Activated T-helper 17 cell treated with anti-CD3 and anti-CD28 coated beads, Interleukin-2, amount 50 U/mL, for 72 hours (primary cell): ENCODE measurements around the gene ASTN1. TPM values are rescaled to one million over a fixed set of nuclear protein-coding genes. Genes with fewer than 3 reads are reported as not detected.

Experiments
- ATAC-seq: fragments of 150-1000 bp; cut with Tn5 transposase; replicated peaks from 2 replicates; pipeline ENCODE4 v1.10.0; 2021; ENCODE audit warnings: mild to moderate bottlenecking, moderate library complexity
- H3K27ac Mint-ChIP-seq: one replicate; pipeline ENCODE4 v1.8.0; 2022; ENCODE audit warnings: mixed read lengths
- H3K27me3 Mint-ChIP-seq: one replicate; pipeline ENCODE4 v1.8.0; 2022; ENCODE audit warnings: mixed read lengths
- H3K36me3 Mint-ChIP-seq: one replicate; pipeline ENCODE4 v1.8.0; 2022; ENCODE audit warnings: low read depth, mild to moderate bottlenecking, mixed read lengths
- H3K4me1 Mint-ChIP-seq: one replicate; pipeline ENCODE4 v1.8.0; 2022; ENCODE audit warnings: mixed read lengths
- H3K4me3 Mint-ChIP-seq: one replicate; pipeline ENCODE4 v1.8.0; 2022; ENCODE audit warnings: mild to moderate bottlenecking, mixed read lengths
- H3K9me3 Mint-ChIP-seq: one replicate; pipeline ENCODE4 v1.8.0; 2022; ENCODE audit warnings: mixed read lengths
- total RNA-seq, 2 donors: library from RNA; stranded (reverse); gene quantifications; one replicate each; pipeline ENCODE4 v1.2.3, GENCODE V29; 2022

The ASTN1 gene
- total RNA-seq, 2 donors from 2014 or later: not detected

DNA sequence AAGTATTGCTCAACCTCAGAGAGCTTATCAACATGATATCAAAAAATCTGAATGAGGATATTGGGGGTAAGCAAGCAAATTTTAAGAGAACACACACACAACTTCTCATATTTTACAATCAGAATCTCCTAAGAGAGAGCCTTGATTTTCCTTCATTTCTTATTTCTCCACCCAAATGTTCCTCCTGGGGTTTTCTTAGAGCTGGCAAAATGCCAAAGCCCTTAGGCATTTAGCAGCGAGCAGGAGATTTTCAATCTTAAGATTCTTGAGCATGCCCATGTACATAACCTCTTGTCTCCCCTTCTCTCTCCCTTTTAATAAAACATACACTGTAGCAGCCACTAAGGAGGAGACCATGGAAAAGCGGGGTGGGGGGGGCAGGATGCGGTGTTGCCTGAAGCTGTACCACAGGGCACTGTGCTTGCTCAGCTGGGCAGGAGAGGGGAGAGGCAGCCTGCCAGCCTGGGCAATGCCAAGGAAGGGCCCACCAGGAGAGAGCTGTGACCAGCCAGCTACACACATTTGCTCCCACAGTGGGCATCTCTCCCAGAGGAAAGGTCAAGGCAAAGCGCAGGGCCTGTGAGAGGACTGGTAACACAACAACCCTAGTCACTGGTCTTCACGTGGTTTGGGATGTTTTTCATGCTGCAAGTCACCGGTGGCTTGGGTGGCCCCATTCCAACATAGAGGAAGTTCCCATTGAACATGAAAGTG lies 10.6 kb upstream of the ASTN1 start:
- Mint-ChIP-seq H3K27ac (no peak overlapping the region), H3K27me3 (peaks cover 16% of the 10 kb centered on the region), H3K9me3 (peaks cover 8% of the 10 kb centered on the region), H3K4me3 (no peak overlapping the region), H3K4me1 (no peaks in the 10 kb centered on the region), H3K36me3 (no peaks in the 10 kb centered on the region)
- ATAC-seq: no peak

DNA sequence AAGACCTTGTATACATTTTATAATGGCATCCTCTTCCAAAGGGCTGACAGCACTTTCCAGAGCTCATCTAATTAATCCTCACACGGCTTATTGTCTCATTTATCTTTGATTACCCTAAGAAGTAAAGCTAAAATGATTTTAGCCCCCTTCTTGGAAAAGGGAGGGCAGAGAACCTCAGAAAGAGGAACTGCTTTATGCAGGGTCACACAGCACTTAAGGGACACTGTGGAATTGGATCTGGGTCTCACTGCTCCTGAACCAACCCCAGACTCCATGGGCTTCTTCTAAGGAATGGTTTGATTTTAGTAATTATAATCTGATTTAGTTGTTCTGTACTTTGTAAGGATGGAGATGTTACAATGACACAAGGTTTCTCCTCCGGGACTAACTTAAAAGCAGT lies 9.5 kb upstream of the ASTN1 start:
- Mint-ChIP-seq H3K4me1 (no peaks in the 10 kb centered on the region), H3K36me3 (no peaks in the 10 kb centered on the region), H3K27me3 (peaks cover 11% of the 10 kb centered on the region), H3K4me3 (no peak overlapping the region), H3K9me3 (peaks cover 8% of the 10 kb centered on the region), H3K27ac (no peak overlapping the region)
- ATAC-seq: no peak

DNA sequence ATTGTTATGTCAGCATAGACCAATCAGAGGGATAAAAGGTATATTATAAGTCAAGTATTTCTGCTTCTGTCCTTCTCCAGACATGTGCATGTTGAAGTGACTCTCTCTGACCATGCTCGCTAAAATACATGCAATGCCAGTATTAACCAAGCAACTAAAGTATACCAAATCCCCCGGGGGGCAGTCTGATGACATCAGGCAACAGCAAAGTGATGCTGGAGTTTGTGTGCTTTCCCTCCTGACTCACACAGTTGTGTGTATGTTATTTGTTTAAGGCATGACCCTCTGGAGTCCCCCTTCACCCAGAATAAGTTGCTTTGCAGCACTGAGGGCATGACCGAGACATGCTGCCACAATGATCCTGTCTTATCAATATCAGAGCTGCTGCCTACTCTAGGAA lies 8.4 kb upstream of the ASTN1 start:
- Mint-ChIP-seq H3K4me1 (no peaks in the 10 kb centered on the region), H3K4me3 (no peak overlapping the region), H3K9me3 (peaks cover 3% of the 10 kb centered on the region), H3K27ac (no peak overlapping the region), H3K27me3 (peaks cover 11% of the 10 kb centered on the region), H3K36me3 (no peaks in the 10 kb centered on the region)
- no peak for ATAC-seq

DNA sequence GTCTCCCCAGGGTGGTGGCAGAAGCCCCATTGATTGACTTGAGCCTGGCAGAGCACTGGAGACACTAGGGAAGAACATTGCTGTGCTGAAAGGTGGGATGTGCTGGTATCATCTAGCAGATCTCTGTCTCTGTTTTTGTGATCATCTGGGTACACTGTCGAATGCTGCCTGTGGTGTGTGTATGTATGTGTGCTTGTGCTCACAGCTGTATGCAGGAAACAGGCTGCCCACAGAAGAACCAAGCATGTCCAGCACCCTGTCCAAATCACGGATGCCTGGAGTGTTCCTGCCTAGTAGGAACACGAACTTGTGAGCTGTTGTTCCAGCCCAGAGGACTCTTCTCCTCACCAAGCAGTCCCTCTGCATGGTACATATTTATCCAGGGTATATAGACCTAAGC lies 7.8 kb upstream of the ASTN1 start:
- peaks cover 11% of the 10 kb centered on the region for H3K27me3 Mint-ChIP-seq
- H3K4me3 Mint-ChIP-seq: no peak overlapping the region
- H3K4me1 Mint-ChIP-seq: no peaks in the 10 kb centered on the region
- ATAC-seq: no peak
- H3K9me3 Mint-ChIP-seq: peaks cover 3% of the 10 kb centered on the region
- H3K27ac Mint-ChIP-seq: no peak overlapping the region
- no peaks in the 10 kb centered on the region for H3K36me3 Mint-ChIP-seq

DNA sequence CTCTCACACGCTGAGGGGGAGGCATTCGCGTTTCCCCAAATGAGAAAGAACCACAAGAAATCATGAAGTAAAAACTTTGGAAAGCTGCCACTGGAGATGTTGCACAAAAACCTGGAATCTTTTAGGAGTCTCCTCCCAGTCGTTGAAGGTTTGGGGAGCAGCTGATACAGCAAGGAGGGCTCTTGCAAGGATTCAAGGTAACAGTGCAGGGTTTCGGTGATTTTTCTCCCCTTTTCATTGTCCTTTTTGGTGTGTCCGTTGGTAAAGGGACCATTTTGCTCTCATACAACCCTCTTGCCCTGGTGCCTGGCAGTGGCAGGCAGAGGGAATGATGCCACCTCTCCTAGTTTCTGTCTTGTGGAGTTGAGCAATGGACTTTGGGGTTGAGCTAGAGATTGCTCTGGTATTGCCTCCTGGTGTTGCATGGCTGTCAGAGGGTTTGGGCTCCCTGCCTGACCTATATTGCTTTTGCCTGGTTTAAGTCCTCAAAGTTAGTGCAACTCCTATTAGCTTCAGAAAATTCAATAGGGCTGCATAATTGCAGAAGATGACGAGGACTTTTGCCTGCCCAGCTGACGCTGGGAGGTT lies 7.1 kb upstream of the ASTN1 start:
- no peaks in the 10 kb centered on the region for H3K4me1 Mint-ChIP-seq
- H3K4me3 Mint-ChIP-seq: no peak overlapping the region
- H3K36me3 Mint-ChIP-seq: no peaks in the 10 kb centered on the region
- H3K27me3 Mint-ChIP-seq: peaks cover 11% of the 10 kb centered on the region
- H3K27ac Mint-ChIP-seq: no peak overlapping the region
- peaks cover 3% of the 10 kb centered on the region for H3K9me3 Mint-ChIP-seq
- no peak for ATAC-seq

DNA sequence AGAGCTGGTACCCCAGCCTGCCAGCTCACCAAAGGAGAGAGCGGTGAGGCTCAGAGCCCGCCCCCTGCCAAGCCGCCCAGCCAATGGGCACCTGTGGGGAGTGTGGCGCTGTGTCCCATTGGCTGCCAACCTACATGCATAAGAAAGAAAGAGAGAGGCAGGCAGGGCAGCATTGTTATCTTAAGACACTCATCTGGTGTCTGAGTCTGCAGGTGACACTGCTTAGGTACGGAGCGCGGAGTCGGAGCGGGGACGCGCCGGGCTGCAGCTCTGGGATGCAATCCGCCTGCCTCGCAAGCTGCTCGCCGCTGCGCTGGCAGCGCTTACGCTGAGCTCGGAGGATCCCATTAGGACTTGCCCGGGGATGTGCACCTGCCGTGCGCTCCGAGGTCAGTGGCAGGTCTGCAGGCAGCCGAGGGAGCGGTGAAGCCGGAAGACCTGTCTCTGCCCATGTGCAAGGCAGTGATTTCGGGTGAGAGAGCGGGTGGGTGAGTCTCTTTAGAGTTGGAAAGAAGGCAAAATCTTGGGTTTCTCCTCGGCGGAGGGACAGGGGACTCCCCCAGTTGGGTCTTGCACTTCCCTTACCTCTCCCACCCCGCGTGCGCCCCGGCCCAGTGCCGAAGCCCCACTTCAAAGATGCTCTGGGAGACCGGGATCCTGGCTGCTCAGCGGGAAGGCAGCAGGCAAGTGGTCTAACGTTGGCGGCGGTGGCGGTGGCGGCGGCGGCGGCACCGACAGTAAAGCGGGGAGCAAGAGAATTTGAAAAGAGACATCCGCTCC lies 6.4 kb upstream of the ASTN1 start, which contains the start of gene BRINP2:
BRINP2 (plus strand) TSS at position 203 of the 780 bp plus-strand sequence. CDS start 58,919 bp downstream, outside the sequence.
- peaks cover 2% of the 10 kb centered on the region for H3K9me3 Mint-ChIP-seq
- no peaks in the 10 kb centered on the region for H3K4me1 Mint-ChIP-seq
- no peak for ATAC-seq
- no peaks in the 10 kb centered on the region for H3K36me3 Mint-ChIP-seq
- H3K4me3 Mint-ChIP-seq: no peak within 1 kb of the TSS
- H3K27me3 Mint-ChIP-seq: peaks cover 10% of the 10 kb centered on the region
- no peak within 1 kb of the TSS for H3K27ac Mint-ChIP-seq

DNA sequence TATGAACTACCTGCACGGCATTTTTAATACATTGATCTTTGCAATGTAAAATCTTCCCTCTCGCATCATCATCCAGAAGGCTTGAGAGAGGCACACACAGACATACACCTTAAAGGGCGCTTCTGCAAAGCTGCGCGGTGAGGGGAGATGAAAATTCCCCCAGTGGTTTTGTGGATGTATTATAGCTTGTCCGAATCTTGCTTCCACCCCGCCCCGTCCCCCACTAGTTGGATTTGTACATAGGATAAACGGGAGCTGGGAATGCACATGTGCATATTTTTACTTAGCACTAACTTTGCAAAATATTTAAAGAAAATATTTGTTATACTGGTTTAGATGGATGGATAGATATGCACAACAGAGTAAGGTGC lies 542 bp upstream of the ASTN1 start:
- Mint-ChIP-seq H3K27me3 (peaks cover 16% of the 10 kb centered on the region), H3K36me3 (no peaks in the 10 kb centered on the region), H3K9me3 (peaks cover 7% of the 10 kb centered on the region), H3K27ac (no peak overlapping the region), H3K4me1 (no peaks in the 10 kb centered on the region), H3K4me3 (no peak overlapping the region)
- no peak for ATAC-seq

DNA sequence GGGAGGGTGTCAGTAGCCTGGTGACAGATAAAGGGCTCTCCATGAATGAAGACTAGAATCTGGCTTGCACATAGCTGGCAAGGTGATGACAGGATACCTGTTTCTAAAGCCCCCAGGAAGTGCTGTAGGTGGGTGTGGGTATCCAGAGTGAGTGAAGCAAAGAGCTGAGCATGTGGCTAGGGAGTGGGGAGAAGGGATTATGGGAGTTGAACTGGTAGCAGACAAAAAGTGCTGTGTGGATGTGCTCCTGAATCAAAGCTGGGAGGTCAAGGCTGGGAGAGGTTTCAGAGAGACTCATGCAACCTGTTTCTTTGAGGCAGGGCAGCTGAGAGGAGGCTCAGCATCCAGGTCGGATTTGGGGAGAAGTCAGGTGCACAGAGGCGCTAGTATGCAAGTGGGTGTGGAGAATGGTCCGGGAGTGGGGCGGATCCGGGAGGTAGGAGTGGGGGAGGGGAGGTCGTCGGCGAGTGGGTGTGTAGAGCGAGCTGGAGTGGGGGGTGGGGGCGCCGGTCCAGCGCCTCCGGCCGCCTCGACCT lies 600 bp downstream of the ASTN1 start:
- H3K9me3 Mint-ChIP-seq: peaks cover 7% of the 10 kb centered on the region
- H3K4me3 Mint-ChIP-seq: no peak overlapping the region
- H3K4me1 Mint-ChIP-seq: no peaks in the 10 kb centered on the region
- no peak for ATAC-seq
- no peak overlapping the region for H3K27ac Mint-ChIP-seq
- H3K36me3 Mint-ChIP-seq: no peaks in the 10 kb centered on the region
- peaks cover 16% of the 10 kb centered on the region for H3K27me3 Mint-ChIP-seq

DNA sequence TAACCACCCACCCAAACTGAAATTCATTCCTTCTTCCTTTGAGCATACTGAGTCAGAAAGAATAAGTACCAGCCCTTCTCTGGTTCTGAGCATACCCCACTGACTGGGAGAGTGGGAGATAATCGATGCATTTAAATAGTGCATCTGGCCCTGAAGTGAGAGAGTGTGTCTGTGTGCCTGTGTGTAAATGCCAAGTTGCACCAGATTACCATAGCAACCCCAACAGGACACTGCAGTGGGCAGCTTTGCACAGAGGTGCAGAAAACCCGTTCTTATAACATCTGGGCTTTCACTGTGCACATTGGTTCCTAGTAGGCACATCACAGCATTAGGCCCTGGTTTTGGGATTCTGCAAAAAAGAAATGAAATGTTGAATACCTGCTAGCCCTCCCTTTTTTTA lies 2.3 kb downstream of the ASTN1 start:
- Mint-ChIP-seq H3K4me1 (no peaks in the 10 kb centered on the region), H3K36me3 (no peaks in the 10 kb centered on the region), H3K27ac (no peak overlapping the region), H3K9me3 (peaks cover 7% of the 10 kb centered on the region), H3K27me3 (peaks cover 16% of the 10 kb centered on the region), H3K4me3 (no peak overlapping the region)
- ATAC-seq: no peak

DNA sequence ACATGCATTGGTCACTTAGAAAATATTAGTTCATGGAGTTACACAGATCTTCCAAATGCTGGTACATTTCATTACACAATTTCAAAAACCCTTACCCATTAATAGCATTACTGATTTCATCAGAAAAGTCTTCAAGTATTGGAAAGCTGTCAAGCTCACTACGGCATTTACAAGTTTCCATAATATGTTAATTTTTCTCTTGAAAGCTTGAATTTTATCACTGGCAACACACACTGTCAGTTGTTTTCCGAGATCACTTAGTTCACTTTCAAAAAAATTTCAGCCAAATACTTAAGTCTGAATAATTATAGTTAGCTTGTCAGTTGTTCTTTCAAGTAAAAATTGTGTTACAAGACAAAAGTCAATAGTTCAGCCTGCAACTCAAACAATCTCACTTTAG lies 18.0 kb downstream of the ASTN1 start:
- Mint-ChIP-seq H3K27me3 (no peaks in the 10 kb centered on the region), H3K9me3 (peaks cover 6% of the 10 kb centered on the region), H3K27ac (no peak overlapping the region), H3K4me3 (no peak overlapping the region), H3K4me1 (no peaks in the 10 kb centered on the region), H3K36me3 (no peaks in the 10 kb centered on the region)
- no peak for ATAC-seq

DNA sequence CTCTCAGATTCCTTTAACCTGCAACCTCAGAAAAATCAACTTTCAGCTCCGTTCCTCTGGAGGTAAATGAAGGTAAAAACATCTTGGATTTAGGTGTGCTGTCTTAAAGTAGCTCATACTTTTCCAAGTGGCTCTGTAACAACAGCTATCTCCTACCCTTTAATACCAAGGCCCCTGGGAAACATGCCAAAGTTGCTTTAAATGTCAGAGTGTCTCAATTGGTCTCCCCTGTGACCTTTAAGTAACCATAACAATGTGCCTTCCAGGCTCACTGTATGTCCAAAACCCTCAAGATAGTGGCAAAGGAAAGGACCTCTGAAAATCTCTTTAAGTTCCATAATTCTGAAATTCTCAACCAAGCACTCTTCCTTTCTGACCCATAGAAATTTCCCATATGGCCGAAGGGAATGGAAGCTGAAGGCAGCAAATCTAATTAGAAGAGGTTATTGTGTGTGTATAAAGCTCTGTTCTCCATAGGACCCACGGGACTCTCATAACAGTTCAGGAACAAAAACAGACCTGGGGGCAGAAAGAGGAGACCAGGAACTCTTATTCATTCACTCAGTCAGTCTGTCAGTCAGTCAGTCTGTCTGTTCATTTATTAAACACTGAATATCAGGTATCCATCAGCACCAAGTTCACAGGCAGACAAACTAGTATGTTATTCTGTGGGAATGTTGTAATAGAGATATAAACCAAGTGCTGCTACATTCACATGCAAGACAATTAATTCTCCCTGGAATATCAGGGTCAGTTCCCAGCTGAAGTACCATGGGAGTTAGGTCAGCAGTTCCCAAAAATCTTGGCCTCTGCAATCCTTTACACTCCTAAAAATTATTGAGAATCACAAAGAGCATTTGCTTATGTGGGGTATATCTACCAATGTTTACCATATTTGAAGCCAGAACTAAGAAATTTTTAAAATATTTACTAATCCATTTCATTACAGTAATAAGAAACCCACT lies 19.1 kb downstream of the ASTN1 start:
- no peaks in the 10 kb centered on the region for H3K36me3 Mint-ChIP-seq
- no peak for ATAC-seq
- no peaks in the 10 kb centered on the region for H3K27me3 Mint-ChIP-seq

DNA sequence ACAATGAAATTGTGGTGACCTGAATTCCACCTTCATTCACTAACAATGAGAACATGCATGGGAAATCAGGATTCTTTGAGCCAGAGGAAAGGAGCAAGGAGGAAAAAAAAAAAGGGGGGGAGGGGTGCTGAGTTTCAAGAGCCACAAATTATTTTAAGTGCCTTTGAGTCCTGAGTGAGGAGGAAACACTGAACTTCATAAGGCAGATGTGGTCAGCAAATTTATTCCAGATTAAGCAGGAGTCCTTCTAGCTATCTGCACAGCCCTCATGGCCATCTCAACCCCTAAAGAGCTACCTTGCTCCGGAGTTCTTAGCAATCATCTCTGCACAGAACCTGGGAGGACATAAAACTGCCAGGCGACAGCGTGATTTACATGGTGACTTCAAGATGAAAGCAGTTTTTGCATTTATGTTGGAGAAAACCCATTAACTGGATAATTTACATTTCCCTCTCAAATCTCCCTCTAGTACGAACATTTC lies 21.7 kb downstream of the ASTN1 start:
- no peaks in the 10 kb centered on the region for H3K4me1 Mint-ChIP-seq
- H3K4me3 Mint-ChIP-seq: no peak overlapping the region
- no peaks in the 10 kb centered on the region for H3K27me3 Mint-ChIP-seq
- H3K36me3 Mint-ChIP-seq: no peaks in the 10 kb centered on the region
- no peak for ATAC-seq
- no peak overlapping the region for H3K27ac Mint-ChIP-seq
- peaks cover 3% of the 10 kb centered on the region for H3K9me3 Mint-ChIP-seq

More for the DNA sequence above, 19.1 kb downstream of the ASTN1 start:
- Mint-ChIP-seq H3K27ac (no peak overlapping the region), H3K9me3 (peaks cover 6% of the 10 kb centered on the region), H3K4me3 (no peak overlapping the region), H3K4me1 (no peaks in the 10 kb centered on the region)

DNA sequence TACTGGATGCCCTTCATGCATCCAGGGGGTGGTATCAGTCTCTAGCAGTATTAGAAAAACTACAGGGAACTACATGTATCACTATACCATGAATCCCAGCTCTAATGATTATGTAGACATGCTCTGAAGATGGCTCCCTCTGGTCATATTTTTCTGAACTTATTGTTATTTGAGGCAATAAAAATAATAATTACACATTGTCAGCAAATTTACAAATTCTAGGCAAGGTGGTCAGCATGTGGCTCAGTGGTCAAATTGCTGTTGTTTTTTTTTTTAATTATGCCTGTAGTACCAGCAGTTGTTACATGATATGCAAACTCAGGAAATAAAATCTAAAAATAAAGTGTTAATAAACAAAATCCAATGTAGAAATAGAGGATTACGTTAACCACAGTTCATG lies 22.5 kb downstream of the ASTN1 start:
- Mint-ChIP-seq H3K27ac (no peak overlapping the region), H3K9me3 (no peaks in the 10 kb centered on the region), H3K27me3 (no peaks in the 10 kb centered on the region), H3K36me3 (no peaks in the 10 kb centered on the region), H3K4me1 (no peaks in the 10 kb centered on the region), H3K4me3 (no peak overlapping the region)
- ATAC-seq: no peak

DNA sequence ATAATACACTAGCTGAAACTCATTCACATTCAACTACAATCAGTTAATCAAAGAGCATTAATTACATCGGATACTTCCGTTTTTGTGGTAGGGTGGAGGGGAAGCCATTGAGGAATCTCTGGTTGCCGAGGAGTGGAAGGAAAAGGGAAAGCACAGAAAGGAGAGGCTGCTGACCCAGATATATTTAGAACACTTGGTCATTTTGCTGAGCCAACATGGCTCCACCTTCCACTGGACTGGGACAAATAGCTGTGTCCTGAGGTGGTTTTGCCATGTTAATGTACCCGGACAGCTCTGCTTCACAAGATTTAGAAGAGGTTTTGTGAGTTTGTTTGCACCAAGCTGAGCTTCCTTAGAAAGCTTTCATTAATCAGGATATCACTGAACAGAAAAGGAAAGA lies 26.2 kb downstream of the ASTN1 start:
- no peaks in the 10 kb centered on the region for H3K36me3 Mint-ChIP-seq
- no peak overlapping the region for H3K4me3 Mint-ChIP-seq
- no peak for ATAC-seq
- H3K9me3 Mint-ChIP-seq: peaks cover 5% of the 10 kb centered on the region
- H3K27ac Mint-ChIP-seq: no peak overlapping the region
- no peaks in the 10 kb centered on the region for H3K4me1 Mint-ChIP-seq
- no peaks in the 10 kb centered on the region for H3K27me3 Mint-ChIP-seq
